K562 (cell line): ENCODE measurements around the gene YEATS2. TPM values are rescaled to one million over a fixed set of nuclear protein-coding genes. Genes with fewer than 3 reads are reported as not detected.

Source experiments
- DACH1 ChIP-seq: fragments of 450-650 bp; IDR thresholded peaks from 2 replicates; pipeline ENCODE4 v1.6.1; 2018; ENCODE audit not compliant: partially characterized antibody
- DEAF1 ChIP-seq: fragments of 450-650 bp; formaldehyde crosslinking; IDR thresholded peaks from 2 replicates; pipeline ENCODE4 v1.4.0; 2020; ENCODE audit warnings: mild to moderate bottlenecking, moderate library complexity
- KLF10 ChIP-seq: fragments of 250-450 bp; sonication (Bioruptor Pico); IDR thresholded peaks from 2 replicates; pipeline ENCODE4 v1.6.1; 2021; ENCODE audit warnings: matching md5 sums
- MAZ ChIP-seq, 2 experiments: fragments of 450-650 bp in 1 of 2; sonication (generic) in 1 of 2; formaldehyde crosslinking; IDR thresholded peaks in 1 of 2; conservative IDR thresholded peaks in 1 of 2; 2 replicates each; pipeline versions ENCODE4 v1.4.0 to v1.5.0; 2020; ENCODE audit warnings: mild to moderate bottlenecking in 1 of 2, missing genetic modification reagents in 1 of 2
- NFE2 ChIP-seq: IDR thresholded peaks from 2 replicates; pipeline ENCODE4 v1.6.1; 2014; ENCODE audit warnings: antibody characterized with exemption, low read depth
- NFXL1 ChIP-seq: fragments of 450-650 bp; formaldehyde crosslinking; IDR thresholded peaks from 2 replicates; pipeline ENCODE4 v1.4.0; 2021; ENCODE audit warnings: mild to moderate bottlenecking
- RAD21 ChIP-seq, 2 experiments: fragments of 250-450 bp in 1 of 2; fragments of 450-650 bp in 1 of 2; sonication (Bioruptor Pico) in 1 of 2; formaldehyde crosslinking in 1 of 2; IDR thresholded peaks in 1 of 2; conservative IDR thresholded peaks in 1 of 2; 2 replicates each; pipeline versions ENCODE4 v1.4.0 to v1.8.0; 2020 to 2022; ENCODE audit warnings: mild to moderate bottlenecking in 2 of 2, moderate library complexity in 1 of 2
- STAG1 ChIP-seq: sonication (generic); formaldehyde crosslinking; IDR thresholded peaks from 2 replicates; pipeline ENCODE4 v1.5.0; 2020; ENCODE audit warnings: missing genetic modification reagents, borderline replicate concordance
- polyA plus RNA-seq, 8 experiments: library from polyadenylated mRNA; depleted of rRNA in 4 of 8; stranded (reverse) in 5 of 8; unstranded in 3 of 8; fragments of >200 nt; fragmentation: Nextera tagmentation in 2 of 8; fragmentation: Illumina TruSeq in 1 of 8; extraction: Ambion mirVana in 2 of 8; extraction: Trizol in 1 of 8; gene quantifications; 2 replicates each; pipeline versions ENCODE4 v1.2.1 to v1.2.3, GENCODE V29; 2011 to 2014; ENCODE audit warnings: inconsistent platforms in 1 of 8, missing spikeins in 1 of 8
- total RNA-seq, 7 experiments: library from RNA; depleted of rRNA in 6 of 7; stranded (reverse); fragments of >200 nt in 6 of 7; fragmentation: Illumina TruSeq in 2 of 7; extraction: Trizol in 2 of 7; gene quantifications; 2 replicates each; pipeline versions ENCODE4 v1.2.1 to v1.2.3, GENCODE V29; 2011 to 2021; ENCODE audit warnings: low replicate concordance in 1 of 7

The YEATS2 gene
- total and polyA plus RNA-seq, 9 of the 15 experiments (the other 6 are each of a cell fraction or from before 2014, with no cell fraction given), result 1.8 to 35.2 (median 19.0) TPM

- TF ChIP-seq DEAF1 (CRISPR knock-in tag) (peak; percentile 58), KLF10 (CRISPR knock-in tag) (no peak), NFXL1 (no peak), STAG1 (CRISPR knock-in tag) (peak; percentile 80; the same call in 1 of the 2 replicates), MAZ (CRISPR knock-in tag; conservative IDR thresholded peaks at IDR 0.05 in 1 of 2, IDR thresholded peaks at IDR 0.05 in 1 of 2) (peak in 1 of 2 experiments; percentile 37; a peak in 2 of 4 replicates), NFE2 (peak; percentile 34; the same call in 1 of the 2 replicates), RAD21 (CRISPR knock-in tag; conservative IDR thresholded peaks at IDR 0.05 in 1 of 2, IDR thresholded peaks at IDR 0.05 in 1 of 2) (peak; percentile 66 to 94; a peak in 3 of 4 replicates), DACH1 (no peak)
- TF ChIP-seq, all 486 proteins: peak for 18
These were observed 69.4 kb downstream of the YEATS2 start (continued) for GRCh38 chr3:183766745-183767606.
